GM06990 (cell line): ENCODE measurements around the gene EYA3.

Experiments
- DNase-seq: peaks from one replicate; pipeline ENCODE4 v3.0.0-alpha.2; 2011; ENCODE audit not compliant: insufficient read length; ENCODE audit errors: extremely low read depth
- H3K27me3 ChIP-seq: replicated peaks from 2 replicates; pipeline ENCODE4 v1.6.0; 2011; ENCODE audit warnings: low read length; ENCODE audit not compliant: control insufficient read depth, insufficient read depth
- H3K36me3 ChIP-seq: 2 replicates; pipeline ENCODE4 v1.5.1; 2011; ENCODE audit warnings: low read length; ENCODE audit not compliant: control insufficient read depth, insufficient read depth
- H3K4me3 ChIP-seq: replicated peaks from 2 replicates; pipeline ENCODE4 v1.5.1; 2011; ENCODE audit warnings: low read depth, mild to moderate bottlenecking, control low read depth, low read length
- TF ChIP-seq, protein P1 (sequence below): IDR thresholded peaks from 2 replicates; pipeline ENCODE4 v1.5.1; 2011; ENCODE audit warnings: low read length, control low read depth, mild to moderate bottlenecking, inconsistent platforms; ENCODE audit not compliant: insufficient read depth, poor library complexity, severe bottlenecking

The EYA3 gene

DNA sequence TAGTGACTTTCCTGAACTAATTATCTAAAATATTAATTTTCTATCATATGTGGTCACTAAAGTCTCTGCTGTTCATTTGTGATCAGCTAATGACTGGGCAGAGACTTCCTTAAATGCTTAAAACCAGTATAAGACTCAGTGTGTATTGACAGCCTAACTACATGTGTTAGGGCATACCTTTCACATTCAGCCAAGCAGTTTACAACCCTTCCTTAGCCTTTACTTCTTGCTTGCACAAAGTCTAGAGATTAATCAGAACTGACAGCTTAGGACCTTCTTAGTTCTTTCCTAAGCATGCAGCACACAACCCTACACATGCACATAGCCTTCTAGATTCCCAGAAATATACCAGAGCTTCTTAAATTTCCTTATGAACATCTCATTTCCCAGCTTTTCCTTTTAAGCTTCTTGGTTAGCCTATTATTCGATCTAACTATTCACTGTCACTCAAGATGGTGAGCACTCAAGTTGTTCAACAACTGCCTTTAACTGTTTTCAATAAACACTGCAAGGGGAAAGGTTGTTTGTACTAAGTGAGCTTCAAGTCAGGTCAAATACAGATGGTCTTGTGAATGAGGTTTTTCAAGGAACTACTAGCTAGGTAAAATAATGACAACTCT is 13.4 kb downstream of the EYA3 start:
- TF ChIP-seq, protein P1, sequence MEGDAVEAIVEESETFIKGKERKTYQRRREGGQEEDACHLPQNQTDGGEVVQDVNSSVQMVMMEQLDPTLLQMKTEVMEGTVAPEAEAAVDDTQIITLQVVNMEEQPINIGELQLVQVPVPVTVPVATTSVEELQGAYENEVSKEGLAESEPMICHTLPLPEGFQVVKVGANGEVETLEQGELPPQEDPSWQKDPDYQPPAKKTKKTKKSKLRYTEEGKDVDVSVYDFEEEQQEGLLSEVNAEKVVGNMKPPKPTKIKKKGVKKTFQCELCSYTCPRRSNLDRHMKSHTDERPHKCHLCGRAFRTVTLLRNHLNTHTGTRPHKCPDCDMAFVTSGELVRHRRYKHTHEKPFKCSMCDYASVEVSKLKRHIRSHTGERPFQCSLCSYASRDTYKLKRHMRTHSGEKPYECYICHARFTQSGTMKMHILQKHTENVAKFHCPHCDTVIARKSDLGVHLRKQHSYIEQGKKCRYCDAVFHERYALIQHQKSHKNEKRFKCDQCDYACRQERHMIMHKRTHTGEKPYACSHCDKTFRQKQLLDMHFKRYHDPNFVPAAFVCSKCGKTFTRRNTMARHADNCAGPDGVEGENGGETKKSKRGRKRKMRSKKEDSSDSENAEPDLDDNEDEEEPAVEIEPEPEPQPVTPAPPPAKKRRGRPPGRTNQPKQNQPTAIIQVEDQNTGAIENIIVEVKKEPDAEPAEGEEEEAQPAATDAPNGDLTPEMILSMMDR = no peak
- Histone ChIP-seq H3K4me3 (no peak overlapping the region), H3K27me3 (no peaks in the 10 kb centered on the region), H3K36me3 (no peaks in the 10 kb centered on the region; the same call in 1 of the 2 replicates)
- no peak for DNase-seq

DNA sequence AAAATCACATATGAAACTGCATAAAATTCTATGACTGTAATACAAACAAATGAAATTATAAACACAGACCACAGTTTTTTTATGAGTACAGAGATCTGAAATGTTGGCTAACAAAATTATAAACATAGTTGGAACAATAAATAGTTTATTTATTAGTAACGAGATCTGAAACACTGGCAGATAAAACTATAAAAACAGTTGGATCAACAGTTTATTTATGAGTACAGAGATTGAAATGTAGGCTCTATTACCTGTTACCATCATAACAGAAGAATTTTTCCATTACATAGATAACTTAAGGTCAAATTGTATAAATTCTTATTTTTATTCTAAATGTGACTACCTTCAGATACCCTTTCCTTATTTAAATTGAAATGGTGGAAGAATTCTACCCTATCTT is 14.5 kb downstream of the EYA3 start:
- Histone ChIP-seq H3K27me3 (no peaks in the 10 kb centered on the region), H3K36me3 (no peaks in the 10 kb centered on the region; the same call in 1 of the 2 replicates), H3K4me3 (no peak overlapping the region)
- TF ChIP-seq, protein P1 = no peak
- DNase-seq = no peak

DNA sequence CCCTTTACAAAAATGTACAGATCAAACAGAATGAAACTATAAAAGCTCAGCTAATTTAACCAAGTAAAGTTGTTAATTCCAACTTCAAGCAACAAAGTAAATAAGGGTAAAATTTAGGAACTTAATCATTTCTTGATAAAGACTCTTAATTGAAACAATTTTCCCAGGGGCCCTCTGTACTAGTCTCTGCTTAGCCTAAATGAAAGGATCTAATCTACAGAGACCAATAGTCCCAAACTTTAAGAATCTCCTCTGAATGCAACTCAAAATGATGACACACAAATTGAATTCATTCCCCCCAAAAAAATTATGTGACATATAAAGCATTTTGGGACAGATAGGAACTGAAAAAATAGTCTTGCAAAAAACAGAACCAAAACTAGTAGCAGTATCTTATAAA is 16.6 kb downstream of the EYA3 start:
- no peak for DNase-seq
- H3K4me3 ChIP-seq = no peak overlapping the region
- H3K36me3 ChIP-seq = no peaks in the 10 kb centered on the region; the same call in 1 of the 2 replicates
- H3K27me3 ChIP-seq = no peaks in the 10 kb centered on the region
- TF ChIP-seq, protein P1 = no peak

DNA sequence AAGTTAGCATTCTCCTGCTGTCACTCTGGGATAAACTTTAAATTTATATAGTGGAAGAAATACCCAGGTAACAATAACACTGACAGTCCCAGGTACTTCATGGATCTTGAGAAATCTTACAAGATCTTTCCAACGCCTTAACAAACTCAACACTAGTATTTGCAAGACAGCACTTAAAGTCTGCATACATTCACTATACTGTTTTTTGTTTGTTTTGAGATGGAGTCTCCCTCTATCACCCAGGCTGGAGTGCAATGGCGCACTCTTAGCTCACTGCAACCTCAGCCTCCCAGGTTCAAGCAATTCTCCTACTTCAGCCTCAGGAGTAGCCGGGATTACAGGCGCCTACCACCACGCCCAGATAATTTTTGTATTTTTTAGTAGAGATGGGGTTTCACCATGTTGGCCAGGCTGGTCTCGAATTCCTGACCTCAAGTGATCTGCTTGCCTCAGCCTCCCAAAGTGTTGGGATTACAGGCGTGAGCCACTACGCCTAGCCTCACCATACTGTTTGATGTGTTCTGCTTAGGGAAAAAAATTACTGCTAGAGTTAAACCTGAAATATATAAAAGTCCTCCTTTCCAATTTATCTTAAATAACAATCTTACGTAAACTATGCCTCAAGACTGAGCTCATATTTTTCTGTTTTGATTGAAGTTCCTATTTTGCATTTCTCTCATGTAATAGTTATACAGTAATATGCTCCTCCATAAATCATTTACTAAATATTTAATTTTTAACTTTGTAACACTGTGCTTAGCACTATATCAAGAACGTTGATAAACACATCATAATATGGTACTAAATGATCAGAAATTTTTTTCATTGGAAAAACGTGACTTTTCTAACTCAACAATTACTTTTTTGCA is 17.5 kb downstream of the EYA3 start:
- no peaks in the 10 kb centered on the region for H3K27me3 ChIP-seq
- no peaks in the 10 kb centered on the region; the same call in 1 of the 2 replicates for H3K36me3 ChIP-seq
- DNase-seq = no peak
- no peak overlapping the region for H3K4me3 ChIP-seq
- TF ChIP-seq, protein P1 = no peak

DNA sequence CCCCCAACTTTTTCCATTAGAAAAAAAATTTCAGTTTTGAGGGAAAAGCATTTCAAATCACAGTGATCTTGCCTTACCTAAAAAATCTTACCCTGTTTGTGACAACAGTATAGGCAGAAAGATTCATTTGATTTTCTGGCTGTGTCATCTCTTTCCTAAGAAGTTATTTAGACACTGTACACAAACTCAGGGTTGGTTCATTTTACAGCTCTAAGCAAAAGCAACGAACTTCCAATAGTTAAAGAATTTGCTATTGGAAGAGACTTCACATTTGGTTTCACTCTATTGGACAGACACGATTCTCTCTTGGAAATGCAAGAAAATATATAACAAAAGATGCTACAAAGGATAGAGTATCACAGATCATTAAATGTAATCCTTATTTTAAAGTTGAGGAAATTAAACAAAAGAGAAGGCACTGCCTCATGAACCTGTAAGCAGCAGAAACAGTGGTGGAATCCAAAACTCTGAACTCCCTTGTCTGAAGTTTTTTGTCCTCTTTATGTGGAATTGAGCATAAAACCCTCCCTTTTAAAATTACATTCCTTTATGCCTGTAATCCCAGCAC is 20.8 kb downstream of the EYA3 start:
- DNase-seq = no peak
- no peaks in the 10 kb centered on the region for H3K27me3 ChIP-seq
- H3K36me3 ChIP-seq = no peaks in the 10 kb centered on the region
- TF ChIP-seq, protein P1 = no peak
- H3K4me3 ChIP-seq = no peak overlapping the region
